ENCODE results near the gene MYNN.

The MYNN gene

DNA sequence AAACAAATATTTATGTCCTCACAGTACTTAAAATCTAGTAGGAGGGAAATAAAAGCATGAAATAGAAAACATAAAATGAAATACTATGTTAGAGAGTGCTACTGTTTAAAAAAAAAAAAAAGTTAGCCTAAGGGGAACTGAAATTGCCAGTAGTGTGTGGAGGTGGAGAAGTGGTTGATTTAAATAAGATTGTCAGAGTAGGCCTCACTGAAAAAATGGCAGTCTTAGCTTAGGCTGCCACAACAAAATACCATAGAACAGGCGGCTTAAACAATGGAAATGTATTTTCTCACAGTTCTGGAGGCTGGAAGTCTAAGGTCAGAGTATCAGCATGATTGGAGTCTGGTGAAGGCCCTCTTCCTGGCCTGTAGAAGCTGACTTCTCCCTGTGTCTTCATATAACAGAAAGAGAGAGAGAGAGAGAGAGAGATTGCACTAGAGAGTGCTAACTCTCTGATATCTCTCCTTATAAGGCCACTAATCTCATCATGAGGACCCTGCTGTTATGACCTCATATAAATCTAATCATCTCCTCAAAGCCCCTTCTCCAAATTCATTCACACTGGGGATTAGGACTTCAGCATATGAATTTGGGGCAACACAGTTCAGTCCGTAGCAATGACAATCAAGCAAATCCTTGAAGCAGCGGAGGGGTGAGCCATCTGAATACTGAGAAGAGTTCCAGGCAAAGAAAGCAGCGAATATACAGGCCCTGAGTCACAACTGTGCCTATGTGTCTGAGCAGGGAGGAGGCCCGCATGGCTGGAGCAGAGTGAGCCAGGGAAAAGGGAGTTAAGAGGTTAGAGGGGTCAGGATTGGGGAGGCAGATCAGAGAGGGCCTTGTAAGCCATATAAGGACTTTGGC, 63.1 kb downstream of the MYNN start:
- no peak for DNase-seq

DNA sequence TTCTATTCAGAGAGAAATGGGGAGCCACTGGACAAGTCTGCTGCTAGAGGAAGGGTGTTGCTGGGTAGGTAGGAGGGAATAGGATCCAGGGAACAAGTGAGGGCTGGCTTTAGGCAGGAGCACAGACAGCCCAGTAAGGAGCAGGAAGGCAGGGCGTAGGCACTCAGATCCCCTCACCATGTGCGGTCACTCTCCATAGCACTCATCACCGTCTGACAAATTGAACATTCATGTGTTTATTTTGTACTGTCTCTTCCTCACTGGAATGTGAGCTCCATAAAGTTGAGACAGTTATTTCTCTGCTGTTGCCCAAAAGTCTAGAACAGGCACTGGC, 63.7 kb downstream of the MYNN start:
- DNase-seq: no peak

DNA sequence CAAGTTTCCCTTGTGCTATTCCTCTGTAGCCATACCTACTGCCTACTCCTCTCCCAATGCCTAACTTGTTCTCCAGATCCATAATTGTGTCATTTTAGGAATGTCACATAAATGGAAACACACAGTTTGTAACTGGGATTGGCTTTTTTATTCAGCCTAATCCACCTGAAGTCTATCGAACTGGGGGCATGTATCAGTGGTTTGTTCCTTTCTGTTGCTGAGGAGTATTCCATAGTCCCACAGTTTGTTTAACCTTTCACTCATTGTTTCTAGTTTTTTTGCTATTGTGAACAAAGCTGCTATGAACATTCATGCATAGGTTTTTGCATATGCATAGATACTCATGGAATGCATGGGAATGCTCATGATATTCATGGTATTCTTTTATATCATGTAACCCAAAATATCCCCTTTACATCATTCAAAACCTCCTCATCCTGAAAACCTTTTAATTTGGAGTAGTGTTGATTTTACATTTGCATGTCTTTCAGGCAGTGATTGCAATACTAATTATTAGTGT, 65.4 kb downstream of the MYNN start:
- no peak for DNase-seq
